Measurements from ENCODE around the gene ZRANB3. TPM values are rescaled to one million over a fixed set of nuclear protein-coding genes. Genes with fewer than 3 reads are reported as not detected.

ZRANB3 gene
- polyA plus RNA-seq, 1 experiment = 3.3 TPM

- TF ChIP-seq, protein P1, sequence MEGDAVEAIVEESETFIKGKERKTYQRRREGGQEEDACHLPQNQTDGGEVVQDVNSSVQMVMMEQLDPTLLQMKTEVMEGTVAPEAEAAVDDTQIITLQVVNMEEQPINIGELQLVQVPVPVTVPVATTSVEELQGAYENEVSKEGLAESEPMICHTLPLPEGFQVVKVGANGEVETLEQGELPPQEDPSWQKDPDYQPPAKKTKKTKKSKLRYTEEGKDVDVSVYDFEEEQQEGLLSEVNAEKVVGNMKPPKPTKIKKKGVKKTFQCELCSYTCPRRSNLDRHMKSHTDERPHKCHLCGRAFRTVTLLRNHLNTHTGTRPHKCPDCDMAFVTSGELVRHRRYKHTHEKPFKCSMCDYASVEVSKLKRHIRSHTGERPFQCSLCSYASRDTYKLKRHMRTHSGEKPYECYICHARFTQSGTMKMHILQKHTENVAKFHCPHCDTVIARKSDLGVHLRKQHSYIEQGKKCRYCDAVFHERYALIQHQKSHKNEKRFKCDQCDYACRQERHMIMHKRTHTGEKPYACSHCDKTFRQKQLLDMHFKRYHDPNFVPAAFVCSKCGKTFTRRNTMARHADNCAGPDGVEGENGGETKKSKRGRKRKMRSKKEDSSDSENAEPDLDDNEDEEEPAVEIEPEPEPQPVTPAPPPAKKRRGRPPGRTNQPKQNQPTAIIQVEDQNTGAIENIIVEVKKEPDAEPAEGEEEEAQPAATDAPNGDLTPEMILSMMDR (IDR thresholded peaks at IDR 0.05; ENCODE audit: insufficient read depth, low read depth, low read length) = no peak
- DNase-seq (ENCODE audit: low read depth) = no peak
These were observed 26.5 kb upstream of the ZRANB3 start for GRCh38 chr2:135557530-135557929.

DNA sequence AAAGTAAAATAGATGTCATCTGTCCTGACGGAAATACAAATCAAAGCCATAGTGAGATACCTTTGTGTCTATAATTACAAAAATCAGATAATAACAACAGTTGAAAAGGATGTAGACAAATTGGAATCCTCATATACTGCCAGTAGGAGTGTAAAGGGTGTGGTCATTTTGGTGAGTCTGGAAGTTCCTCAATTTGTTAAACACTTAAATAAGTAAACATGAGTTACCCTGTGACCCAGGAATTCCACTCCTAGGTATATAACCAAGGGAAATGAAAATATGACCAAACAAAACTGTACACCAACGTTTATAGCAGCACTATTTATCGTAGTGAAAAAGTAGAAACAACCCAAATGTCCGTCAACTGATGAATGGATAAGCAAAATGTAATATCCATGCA lies 24.3 kb upstream of the ZRANB3 start:
- no peaks in the 10 kb centered on the region for H3K27me3 ChIP-seq (ENCODE audit: control insufficient read depth, insufficient read depth, low read length)
- H3K4me3 ChIP-seq (ENCODE audit: low read depth, low read length) = no peak overlapping the region
- ChIA-PET POLR2A (no interaction called here), CTCF (no interaction called here)
- H3K36me3 ChIP-seq (ENCODE audit: control insufficient read depth, insufficient read depth, low read length) = no peaks in the 10 kb centered on the region
- DNase-seq (ENCODE audit: low read depth) = no peak
- TF ChIP-seq, protein P1 (IDR thresholded peaks at IDR 0.05; ENCODE audit: insufficient read depth, low read depth, low read length) = no peak

More at GRCh38 chr2:135557530-135557929, 26.5 kb upstream of the ZRANB3 start:
- CTCF ChIA-PET = no interaction called here
- Histone ChIP-seq H3K4me3 (ENCODE audit: low read depth, low read length) (no peak overlapping the region), H3K36me3 (ENCODE audit: control insufficient read depth, insufficient read depth, low read length) (no peaks in the 10 kb centered on the region), H3K27me3 (ENCODE audit: control insufficient read depth, insufficient read depth, low read length) (no peaks in the 10 kb centered on the region)
- POLR2A ChIA-PET = no interaction called here

- POLR2A ChIA-PET = no interaction called here
- no peaks in the 10 kb centered on the region for H3K27me3 ChIP-seq (ENCODE audit: control insufficient read depth, insufficient read depth, low read length)
- H3K36me3 ChIP-seq (ENCODE audit: control insufficient read depth, insufficient read depth, low read length) = no peaks in the 10 kb centered on the region
- no peak overlapping the region for H3K4me3 ChIP-seq (ENCODE audit: low read depth, low read length)
- TF ChIP-seq, protein P1 (IDR thresholded peaks at IDR 0.05; ENCODE audit: insufficient read depth, low read depth, low read length) = no peak
- no peak for DNase-seq (ENCODE audit: low read depth)
- CTCF ChIA-PET = no interaction called here
These were observed 21.9 kb upstream of the ZRANB3 start for GRCh38 chr2:135552887-135553286.

- POLR2A ChIA-PET = no interaction called here
- TF ChIP-seq, protein P1 (IDR thresholded peaks at IDR 0.05; ENCODE audit: insufficient read depth, low read depth, low read length) = no peak
These were observed 20.3 kb upstream of the ZRANB3 start for GRCh38 chr2:135551356-135551755.

GRCh38 chr2:135547311-135547710 lies 16.3 kb upstream of the ZRANB3 start:
- Histone ChIP-seq H3K27me3 (ENCODE audit: control insufficient read depth, insufficient read depth, low read length) (no peaks in the 10 kb centered on the region), H3K36me3 (ENCODE audit: control insufficient read depth, insufficient read depth, low read length) (no peaks in the 10 kb centered on the region), H3K4me3 (ENCODE audit: low read depth, low read length) (no peak overlapping the region)
- DNase-seq (ENCODE audit: low read depth) = no peak
- TF ChIP-seq, protein P1 (IDR thresholded peaks at IDR 0.05; ENCODE audit: insufficient read depth, low read depth, low read length) = no peak
- ChIA-PET POLR2A (no interaction called here), CTCF (no interaction called here)

More at GRCh38 chr2:135551356-135551755, 20.3 kb upstream of the ZRANB3 start:
- CTCF ChIA-PET = no interaction called here
- Histone ChIP-seq H3K36me3 (ENCODE audit: control insufficient read depth, insufficient read depth, low read length) (no peaks in the 10 kb centered on the region), H3K4me3 (ENCODE audit: low read depth, low read length) (no peak overlapping the region), H3K27me3 (ENCODE audit: control insufficient read depth, insufficient read depth, low read length) (no peaks in the 10 kb centered on the region)
- DNase-seq (ENCODE audit: low read depth) = no peak

Measured in BJ (cell line).